Measurements from ENCODE around the gene MED14.
"Not testable (repeated sequence)": the region's sequence is repeated elsewhere in the genome, so short reads cannot be mapped to it uniquely, and the experiment has no call there.

MED14 gene

DNA sequence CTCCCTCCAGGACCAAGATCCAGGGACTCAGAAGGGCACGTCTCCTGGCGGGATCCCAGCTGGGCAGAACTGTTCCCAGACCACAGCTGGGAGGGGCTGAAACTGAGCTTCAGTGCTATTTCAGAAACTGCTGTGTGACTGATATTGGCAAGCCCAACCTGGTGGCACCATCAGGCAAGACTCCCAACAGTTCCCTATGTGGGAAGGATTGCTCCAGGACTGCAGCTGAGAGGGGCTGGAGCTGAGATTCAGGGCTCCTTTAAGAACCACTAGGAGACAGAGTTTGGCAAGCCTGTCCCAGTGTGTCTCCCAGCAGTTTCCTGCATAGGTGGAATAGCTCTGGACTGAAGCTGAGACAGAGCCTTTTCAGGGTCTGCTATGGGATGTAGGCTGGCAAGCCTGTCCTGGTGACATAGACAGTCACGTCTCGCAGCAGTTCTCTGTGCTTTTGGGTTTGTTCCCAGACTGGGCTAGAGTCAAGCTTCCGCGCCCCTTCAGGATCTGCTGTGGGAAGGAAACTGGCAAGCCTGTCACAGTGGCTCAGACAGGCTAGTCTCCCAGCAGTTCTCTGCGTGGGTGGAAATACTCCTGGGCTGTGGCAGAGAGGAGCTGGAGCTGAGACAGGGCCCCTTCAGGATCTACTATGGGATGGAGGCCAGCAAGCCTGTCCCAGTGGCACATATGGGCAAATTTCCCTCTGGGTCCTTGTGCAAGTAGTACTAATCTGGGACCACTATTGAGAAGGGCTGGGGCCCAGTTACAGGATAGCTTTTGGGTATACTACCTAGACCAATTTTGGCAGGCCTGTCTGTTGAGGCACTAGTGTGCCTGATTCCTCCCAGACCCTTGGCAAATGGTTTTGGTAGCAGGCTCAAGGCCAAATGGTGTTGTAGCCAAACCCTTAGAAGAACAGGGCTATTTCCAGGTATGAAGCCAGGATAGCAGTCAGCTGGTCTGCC lies 20.2 kb upstream of the MED14 start:
- Histone ChIP-seq H3K9ac (ENCODE audit: low read length) (no peak overlapping the region), H3K36me3 (ENCODE audit: control insufficient read depth, insufficient read depth, low read length) (no peaks in the 10 kb centered on the region), H3K27me3 (ENCODE audit: control insufficient read depth, insufficient read depth, low read length) (peaks cover 7% of the 10 kb centered on the region), H3K4me3 (ENCODE audit: low read length) (no peak overlapping the region), H3K4me1 (ENCODE audit: control insufficient read depth, insufficient read depth, low read length) (peaks cover 6% of the 10 kb centered on the region), H3K27ac (ENCODE audit: low read depth, low read length) (peak overlapping the region; percentile 66)

DNA sequence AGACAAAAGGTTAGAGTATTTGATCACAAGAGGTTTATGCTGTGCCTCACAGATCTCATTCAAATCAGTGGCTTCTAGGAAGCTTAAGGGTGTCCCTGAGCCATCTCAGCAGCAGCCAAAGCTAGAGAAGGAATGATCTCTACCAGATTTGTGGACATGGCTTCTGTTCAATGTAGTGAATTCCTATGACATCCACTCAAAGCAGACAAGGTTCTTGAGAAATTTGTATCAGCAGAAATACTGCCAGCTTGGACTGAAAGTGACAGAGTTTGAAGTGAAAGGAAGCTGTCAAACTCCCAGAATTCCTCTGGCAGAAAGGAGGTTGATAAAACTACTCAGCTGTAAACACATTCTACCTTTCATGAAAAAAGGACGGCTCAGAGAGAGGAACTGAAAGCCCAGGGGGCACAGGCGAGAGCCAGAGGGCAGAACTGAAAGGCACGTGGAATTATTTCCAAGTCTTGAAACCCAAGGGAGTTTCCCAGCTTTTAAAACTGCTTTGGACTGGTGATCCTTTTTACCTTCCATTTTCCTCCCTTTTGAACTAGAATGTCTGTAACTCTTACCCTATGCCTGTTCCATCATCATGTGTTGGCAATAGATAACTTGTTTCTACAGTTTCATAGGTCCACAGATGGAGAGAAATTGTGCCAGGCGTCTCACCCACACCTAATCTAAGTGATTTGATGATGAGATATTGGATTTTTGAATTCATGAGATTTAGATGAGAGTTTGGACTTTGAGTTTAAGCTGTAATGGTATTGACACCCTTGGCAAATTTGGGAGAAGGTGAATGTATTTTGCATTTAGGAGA lies 14.5 kb upstream of the MED14 start:
- Histone ChIP-seq H3K27ac (ENCODE audit: low read depth, low read length) (no peak overlapping the region), H3K27me3 (ENCODE audit: control insufficient read depth, insufficient read depth, low read length) (peaks cover 6% of the 10 kb centered on the region), H3K9ac (ENCODE audit: low read length) (no peak overlapping the region), H3K4me3 (ENCODE audit: low read length) (no peak overlapping the region), H3K4me1 (ENCODE audit: control insufficient read depth, insufficient read depth, low read length) (no peaks in the 10 kb centered on the region), H3K36me3 (ENCODE audit: control insufficient read depth, insufficient read depth, low read length) (no peaks in the 10 kb centered on the region)

DNA sequence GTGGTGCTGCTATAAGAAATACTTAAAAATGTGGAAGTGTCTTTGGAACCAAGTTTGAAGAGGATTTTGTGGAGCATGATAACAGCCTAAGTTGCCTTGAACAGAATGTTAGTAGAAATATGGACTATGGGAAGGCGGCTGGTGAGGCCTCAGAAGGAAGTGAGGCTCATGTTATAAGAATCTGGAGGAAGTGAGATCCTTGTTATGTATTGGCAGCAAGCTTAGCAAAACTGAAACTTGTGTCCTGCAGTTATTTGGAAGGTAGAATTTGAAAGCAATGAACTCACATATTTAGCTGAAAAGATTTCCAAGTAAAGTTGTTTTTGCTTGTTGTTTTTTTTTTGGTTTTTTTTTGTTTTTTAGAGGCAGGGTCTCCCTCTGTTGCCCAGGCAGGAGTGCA lies 13.6 kb upstream of the MED14 start:
- peaks cover 6% of the 10 kb centered on the region for H3K27me3 ChIP-seq (ENCODE audit: control insufficient read depth, insufficient read depth, low read length)
- H3K36me3 ChIP-seq (ENCODE audit: control insufficient read depth, insufficient read depth, low read length), result no peaks in the 10 kb centered on the region
- H3K9ac ChIP-seq (ENCODE audit: low read length), result no peak overlapping the region
- no peak overlapping the region for H3K4me3 ChIP-seq (ENCODE audit: low read length)
- no peak overlapping the region for H3K27ac ChIP-seq (ENCODE audit: low read depth, low read length)
- H3K4me1 ChIP-seq (ENCODE audit: control insufficient read depth, insufficient read depth, low read length), result no peaks in the 10 kb centered on the region

DNA sequence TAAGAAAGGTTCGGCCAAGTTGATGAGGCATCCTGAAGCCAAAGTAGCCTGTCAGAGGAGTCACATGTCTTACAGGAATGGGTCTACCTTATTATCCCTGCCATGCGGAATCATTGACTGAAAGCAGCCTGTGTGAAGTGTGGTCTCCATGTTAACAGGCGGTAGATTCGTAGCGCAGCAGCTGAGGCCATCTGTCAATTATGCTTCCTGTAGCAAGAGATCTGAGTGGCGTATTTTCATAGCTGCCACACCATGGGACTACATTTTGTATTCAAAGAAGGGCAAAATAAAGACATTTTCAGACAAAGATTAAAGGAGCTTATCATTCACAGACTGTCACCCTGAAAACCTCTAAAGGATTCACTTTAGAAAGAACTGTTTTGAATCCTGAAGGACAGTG lies 11.2 kb upstream of the MED14 start:
- Histone ChIP-seq H3K4me1 (ENCODE audit: control insufficient read depth, insufficient read depth, low read length) (no peaks in the 10 kb centered on the region), H3K27ac (ENCODE audit: low read depth, low read length) (no peak overlapping the region), H3K27me3 (ENCODE audit: control insufficient read depth, insufficient read depth, low read length) (peaks cover 3% of the 10 kb centered on the region), H3K36me3 (ENCODE audit: control insufficient read depth, insufficient read depth, low read length) (no peaks in the 10 kb centered on the region), H3K9ac (ENCODE audit: low read length) (no peak overlapping the region), H3K4me3 (ENCODE audit: low read length) (no peak overlapping the region)

DNA sequence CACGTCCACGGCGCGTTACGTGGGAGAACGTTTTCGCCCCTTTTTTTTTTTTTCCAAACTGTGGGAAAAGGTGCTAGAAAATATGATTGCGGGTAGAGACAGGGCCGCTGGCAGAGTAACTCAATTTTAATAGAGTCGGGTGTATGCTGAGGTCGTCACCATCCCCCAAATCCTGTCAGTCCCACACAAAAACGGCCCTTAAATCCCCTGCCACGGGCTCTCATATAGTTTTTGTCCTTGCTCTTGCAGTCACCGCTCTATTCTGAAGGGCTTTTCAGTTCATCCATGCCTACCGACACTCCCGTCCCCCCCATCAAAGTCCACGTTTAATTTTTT lies 796 bp upstream of the MED14 start:
- Histone ChIP-seq H3K27ac (ENCODE audit: low read depth, low read length) (peak overlapping the region; percentile 92), H3K9ac (ENCODE audit: low read length) (peak overlapping the region; percentile 78), H3K4me3 (ENCODE audit: low read length) (peak overlapping the region; percentile 86), H3K36me3 (ENCODE audit: control insufficient read depth, insufficient read depth, low read length) (no peaks in the 10 kb centered on the region), H3K4me1 (ENCODE audit: control insufficient read depth, insufficient read depth, low read length) (no peaks in the 10 kb centered on the region), H3K27me3 (ENCODE audit: control insufficient read depth, insufficient read depth, low read length) (peaks cover 1% of the 10 kb centered on the region)

DNA sequence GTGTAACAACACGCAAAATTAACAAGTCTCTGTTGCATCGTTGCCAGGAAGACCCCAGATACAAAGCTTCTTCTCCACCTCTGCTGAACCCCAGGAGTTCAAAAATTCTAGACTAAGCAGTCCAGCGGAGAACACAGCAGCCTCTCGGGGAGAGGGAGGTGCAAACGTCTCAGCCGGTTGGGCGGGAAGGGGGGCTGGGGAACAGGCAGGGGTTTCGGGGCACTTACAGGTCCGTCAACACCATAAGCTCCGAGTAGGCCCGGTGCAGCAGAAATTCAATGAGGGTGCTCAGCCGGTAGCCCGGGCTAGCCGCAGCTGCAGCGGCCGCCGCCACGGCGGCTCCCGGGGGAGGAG lies 394 bp downstream of the MED14 start:
- peak overlapping the region; percentile 86 for H3K4me3 ChIP-seq (ENCODE audit: low read length)
- H3K36me3 ChIP-seq (ENCODE audit: control insufficient read depth, insufficient read depth, low read length), result no peaks in the 10 kb centered on the region
- H3K4me1 ChIP-seq (ENCODE audit: control insufficient read depth, insufficient read depth, low read length), result no peaks in the 10 kb centered on the region
- no peak overlapping the region for H3K9ac ChIP-seq (ENCODE audit: low read length)
- peak overlapping the region; percentile 92 for H3K27ac ChIP-seq (ENCODE audit: low read depth, low read length)
- H3K27me3 ChIP-seq (ENCODE audit: control insufficient read depth, insufficient read depth, low read length), result peaks cover 1% of the 10 kb centered on the region

DNA sequence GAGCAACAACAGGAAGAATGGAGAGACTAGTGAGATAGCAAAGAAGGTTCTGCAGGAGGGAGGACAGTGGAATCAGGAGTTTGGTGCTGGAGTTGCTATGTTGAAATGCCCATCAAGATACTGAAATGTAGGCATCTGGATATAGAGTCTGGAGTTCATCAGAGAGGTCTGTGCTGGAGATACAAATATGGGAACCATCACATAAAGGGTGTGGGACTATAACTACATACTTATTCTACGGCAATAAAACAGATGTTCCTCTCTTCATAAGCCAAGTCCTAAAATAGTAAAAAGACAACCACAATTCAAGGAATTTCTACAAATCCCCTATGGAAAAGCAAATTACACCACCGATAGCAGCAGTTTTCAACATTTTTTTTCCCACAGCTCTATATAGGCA lies 1.6 kb downstream of the MED14 start:
- Histone ChIP-seq H3K27ac (ENCODE audit: low read depth, low read length) (no peak overlapping the region), H3K4me1 (ENCODE audit: control insufficient read depth, insufficient read depth, low read length) (no peaks in the 10 kb centered on the region), H3K36me3 (ENCODE audit: control insufficient read depth, insufficient read depth, low read length) (no peaks in the 10 kb centered on the region), H3K4me3 (ENCODE audit: low read length) (peak overlapping the region; percentile 7), H3K27me3 (ENCODE audit: control insufficient read depth, insufficient read depth, low read length) (peaks cover 1% of the 10 kb centered on the region), H3K9ac (ENCODE audit: low read length) (no peak overlapping the region)

DNA sequence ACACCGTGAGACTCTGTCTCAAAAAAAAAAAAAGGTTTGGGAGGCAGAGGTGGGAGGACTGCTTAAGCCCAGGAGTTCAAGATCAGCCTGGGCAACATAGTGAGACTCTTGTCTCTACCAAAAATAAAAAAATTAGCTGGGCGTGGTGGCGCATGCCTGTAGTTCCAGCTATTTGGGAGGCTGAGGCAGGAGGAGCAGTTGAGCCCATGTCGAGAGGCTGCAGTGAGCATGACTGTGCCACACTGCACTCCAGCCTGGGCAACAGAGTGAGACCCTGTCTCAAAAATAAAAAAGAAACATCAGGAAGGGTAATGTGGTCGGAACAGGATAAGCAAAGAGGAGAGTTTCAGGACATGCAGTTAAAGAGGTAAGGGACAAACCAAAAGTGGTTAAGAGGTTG lies 2.8 kb downstream of the MED14 start:
- H3K27me3 ChIP-seq (ENCODE audit: control insufficient read depth, insufficient read depth, low read length); H3K36me3 ChIP-seq (ENCODE audit: control insufficient read depth, insufficient read depth, low read length); H3K4me3 ChIP-seq (ENCODE audit: low read length); H3K9ac ChIP-seq (ENCODE audit: low read length); H3K27ac ChIP-seq (ENCODE audit: low read depth, low read length); H3K4me1 ChIP-seq (ENCODE audit: control insufficient read depth, insufficient read depth, low read length): not testable (repeated sequence)

DNA sequence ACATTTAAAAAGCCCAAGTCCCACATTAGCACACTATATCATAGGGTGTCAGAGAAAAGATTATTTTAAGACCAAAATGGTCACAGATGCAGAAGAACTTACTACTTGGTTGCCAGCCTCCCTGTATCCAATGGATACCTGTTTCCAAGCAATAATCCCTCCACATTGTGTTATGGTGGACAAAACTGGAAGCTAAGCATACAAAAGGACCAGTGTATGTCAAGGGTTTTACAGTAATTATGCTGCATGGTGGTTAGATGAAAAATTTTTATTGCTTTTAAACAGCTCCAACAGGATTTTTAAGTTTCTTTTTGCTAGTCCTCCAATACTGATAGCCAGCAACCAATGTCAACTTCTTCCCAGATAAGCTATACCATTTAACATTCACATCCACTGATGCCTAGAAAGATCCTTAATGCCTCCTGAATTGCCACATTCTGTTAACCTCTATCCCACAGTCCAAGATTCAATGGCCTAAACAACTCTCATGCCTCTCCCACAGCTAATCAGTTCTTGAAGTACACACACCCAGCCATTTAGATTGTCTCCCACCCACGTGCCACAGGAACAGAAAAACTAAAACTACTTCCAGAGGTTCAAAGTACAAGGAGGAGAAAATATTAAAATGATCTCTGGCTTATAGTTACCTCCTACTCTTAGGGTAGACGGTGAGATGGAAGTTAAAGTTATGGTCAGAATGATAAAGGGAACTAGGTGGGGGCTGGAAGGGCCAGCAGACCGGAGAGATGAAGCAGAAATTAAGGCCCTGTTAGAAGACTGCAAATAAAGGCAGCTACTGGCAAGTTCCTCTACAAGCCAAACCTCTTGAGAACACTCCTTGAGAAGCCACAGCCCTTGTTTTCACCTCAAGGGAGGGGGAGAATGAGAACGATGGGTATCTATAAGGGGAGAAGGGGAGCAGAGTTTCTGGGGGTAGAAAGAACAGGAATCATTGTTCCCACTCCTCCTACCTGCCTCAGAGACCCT lies 5.5 kb downstream of the MED14 start:
- no peak overlapping the region for H3K4me3 ChIP-seq (ENCODE audit: low read length)

DNA sequence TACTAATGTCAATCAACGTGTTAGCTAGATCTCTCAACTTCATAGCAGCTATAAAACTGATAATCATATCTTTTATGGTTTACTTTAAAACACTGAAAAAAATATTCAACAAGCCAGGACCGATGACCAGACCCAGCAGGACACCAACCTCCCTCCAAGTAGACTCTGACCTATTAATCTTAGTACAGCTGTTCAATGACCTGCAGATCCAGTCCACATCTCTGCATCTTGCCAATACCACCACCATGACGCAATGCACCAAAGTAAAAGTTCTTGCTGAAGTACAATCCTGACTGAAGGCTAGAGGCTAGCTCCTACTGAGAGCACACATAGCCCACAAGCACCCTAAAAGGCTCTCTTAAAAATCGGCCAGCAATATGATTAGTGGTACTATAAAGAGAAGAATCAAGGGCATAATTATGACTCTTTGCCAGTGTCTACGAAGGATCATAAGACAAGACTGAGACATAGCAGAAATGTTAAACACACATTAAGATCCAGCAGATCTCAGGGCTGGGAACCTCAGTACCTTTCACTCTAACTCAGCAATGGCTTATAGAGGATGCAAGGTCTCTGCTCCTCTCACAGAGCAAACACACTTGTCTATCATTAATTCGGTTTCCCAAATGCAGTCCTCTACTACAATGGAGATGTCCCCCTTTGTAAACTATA lies 7.6 kb downstream of the MED14 start:
- Histone ChIP-seq H3K27ac (ENCODE audit: low read depth, low read length) (no peak overlapping the region), H3K36me3 (ENCODE audit: control insufficient read depth, insufficient read depth, low read length) (no peaks in the 10 kb centered on the region), H3K4me3 (ENCODE audit: low read length) (no peak overlapping the region), H3K4me1 (ENCODE audit: control insufficient read depth, insufficient read depth, low read length) (no peaks in the 10 kb centered on the region), H3K9ac (ENCODE audit: low read length) (no peak overlapping the region), H3K27me3 (ENCODE audit: control insufficient read depth, insufficient read depth, low read length) (peaks cover under 1% of the 10 kb centered on the region)

More for the DNA sequence above, 5.5 kb downstream of the MED14 start:
- no peak overlapping the region for H3K27ac ChIP-seq (ENCODE audit: low read depth, low read length)
- H3K4me1 ChIP-seq (ENCODE audit: control insufficient read depth, insufficient read depth, low read length), result no peaks in the 10 kb centered on the region
- H3K9ac ChIP-seq (ENCODE audit: low read length), result no peak overlapping the region
- peaks cover 1% of the 10 kb centered on the region for H3K27me3 ChIP-seq (ENCODE audit: control insufficient read depth, insufficient read depth, low read length)
- no peaks in the 10 kb centered on the region for H3K36me3 ChIP-seq (ENCODE audit: control insufficient read depth, insufficient read depth, low read length)

DNA sequence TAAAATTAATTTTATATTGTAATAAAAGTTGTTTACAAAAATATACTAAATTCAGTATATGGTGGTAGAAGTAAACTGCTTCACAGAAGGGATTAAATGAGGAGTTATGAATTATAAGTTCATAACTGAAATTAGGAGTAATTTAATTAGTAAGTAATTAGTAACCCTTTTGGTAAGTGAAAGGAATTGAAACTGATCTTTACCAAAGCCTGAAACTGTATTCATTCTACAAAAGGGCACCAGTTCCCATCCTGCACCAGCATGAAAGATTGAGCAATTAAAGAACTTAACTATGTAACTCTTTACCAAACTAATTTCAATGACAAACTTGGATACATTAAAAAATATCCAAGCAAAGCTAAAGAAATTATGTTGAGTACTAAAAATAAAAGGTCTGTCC lies 8.2 kb downstream of the MED14 start:
- H3K4me1 ChIP-seq (ENCODE audit: control insufficient read depth, insufficient read depth, low read length), result no peaks in the 10 kb centered on the region
- H3K36me3 ChIP-seq (ENCODE audit: control insufficient read depth, insufficient read depth, low read length), result no peaks in the 10 kb centered on the region
- no peak overlapping the region for H3K27ac ChIP-seq (ENCODE audit: low read depth, low read length)
- no peak overlapping the region for H3K9ac ChIP-seq (ENCODE audit: low read length)
- no peak overlapping the region for H3K4me3 ChIP-seq (ENCODE audit: low read length)
- no peaks in the 10 kb centered on the region for H3K27me3 ChIP-seq (ENCODE audit: control insufficient read depth, insufficient read depth, low read length)
